GM12878 (cell line): ENCODE results near the gene RPS6KL1. TPM values are rescaled to one million over a fixed set of nuclear protein-coding genes. Genes with fewer than 3 reads are reported as not detected.

Source experiments
- ATAC-seq: fragments of 200-7000 bp; cut with Tn5 transposase; 3 replicates; pipeline ENCODE4 v1.9.1; 2020; ENCODE audit warnings: mild to moderate bottlenecking, moderate library complexity
- BruUV-seq: library from RNA; stranded (reverse); fragments of 400-500 nt; replicated peaks from 2 replicates; lab custom pipeline; 2021; lab: Mats Ljungman, UMichigan
- CTCF ChIA-PET: fragments of 300-600 bp; sonication (Branson Sonifier 250); formaldehyde crosslinking; extraction: SDS; loops from one replicate; lab custom pipeline; 2021; ENCODE audit warnings: inconsistent platforms; lab: Yijun Ruan, JAX
- POLR2A ChIA-PET: fragments of 350-600 bp; formaldehyde crosslinking; extraction: SDS; loops from one replicate; lab custom pipeline; 2021; ENCODE audit warnings: inconsistent platforms; lab: Charles Lee
- RAD21 ChIA-PET: fragments of 300-600 bp; sonication (Branson Sonifier 250); formaldehyde crosslinking; loops from one replicate; lab custom pipeline; 2023; ENCODE audit warnings: antibody characterized with exemption; ENCODE audit not compliant: unreplicated experiment; lab: Charles Lee
- SMC1A ChIA-PET: fragments of 300-600 bp; sonication (Branson Sonifier 250); formaldehyde crosslinking; loops from one replicate; lab custom pipeline; 2023; ENCODE audit not compliant: unreplicated experiment, uncharacterized antibody; lab: Charles Lee
- DNase-seq: peaks from one replicate; pipeline ENCODE4 v3.0.0-alpha.2; 2011; ENCODE audit warnings: low read depth, low spot score
- FAIRE-seq: peaks from 3 replicates; lab custom pipeline; 2011; peaks lifted over from hg19 to GRCh38; lab: Jason Lieb, UNC
- H2AFZ ChIP-seq: 2 replicates; pipeline ENCODE4 v1.6.0; 2011; ENCODE audit warnings: low read depth, low read length, control low read depth; ENCODE audit not compliant: control insufficient read depth
- H3K27ac ChIP-seq: 2 replicates; pipeline ENCODE4 v1.5.1; 2011; ENCODE audit warnings: control low read depth; ENCODE audit not compliant: control insufficient read depth, insufficient read depth
- H3K27me3 ChIP-seq, 2 experiments: replicated peaks in 1 of 2; 2 replicates each; pipeline versions ENCODE4 v1.6.0 to v1.6.1; 2011; ENCODE audit warnings: low read length in 1 of 2; ENCODE audit not compliant: control insufficient read depth in 2 of 2, insufficient read depth in 2 of 2
- H3K36me3 ChIP-seq, 2 experiments: 2 replicates each; pipeline ENCODE4 v1.5.1; 2011; ENCODE audit warnings: low read length in 1 of 2; ENCODE audit not compliant: control insufficient read depth in 2 of 2, insufficient read depth in 2 of 2
- H3K4me1 ChIP-seq: 2 replicates; pipeline ENCODE4 v1.6.1; 2011; ENCODE audit warnings: mild to moderate bottlenecking, low read length, moderate library complexity, mixed read lengths; ENCODE audit not compliant: control insufficient read depth, insufficient read depth
- H3K4me2 ChIP-seq: 2 replicates; pipeline ENCODE4 v1.6.0; 2011; ENCODE audit warnings: control low read depth; ENCODE audit not compliant: control insufficient read depth, insufficient read depth
- H3K4me3 ChIP-seq: fragments of 200-600 bp; sonication (generic); 2 replicates; pipeline ENCODE4 v1.5.1; 2016
- H3K79me2 ChIP-seq: 2 replicates; pipeline ENCODE4 v1.6.0; 2011; ENCODE audit warnings: low read length; ENCODE audit not compliant: control insufficient read depth, insufficient read depth
- H3K9ac ChIP-seq: 2 replicates; pipeline ENCODE4 v1.8.0; 2011; ENCODE audit warnings: low read length, control low read depth, mixed read lengths; ENCODE audit not compliant: control insufficient read depth, insufficient read depth
- H3K9me3 ChIP-seq: replicated peaks from 3 replicates; pipeline ENCODE4 v1.5.1; 2011; ENCODE audit warnings: mild to moderate bottlenecking, low read length; ENCODE audit not compliant: control insufficient read depth, insufficient read depth
- H4K20me1 ChIP-seq: 2 replicates; pipeline ENCODE4 v1.6.0; 2011; ENCODE audit not compliant: control insufficient read depth, insufficient read depth
- ATF3 ChIP-seq: IDR thresholded peaks from 2 replicates; pipeline ENCODE4 v1.6.1; 2011; ENCODE audit warnings: low read depth, mild to moderate bottlenecking, low read length, moderate library complexity, borderline replicate concordance; ENCODE audit errors: extremely low read depth
- ATF7 ChIP-seq: fragments of 450-650 bp; IDR thresholded peaks from 2 replicates; pipeline ENCODE4 v1.6.1; 2016; ENCODE audit warnings: low read depth, mild to moderate bottlenecking
- BMI1 ChIP-seq: fragments of 450-650 bp; IDR thresholded peaks from 2 replicates; pipeline ENCODE4 v1.6.1; 2016; ENCODE audit warnings: mild to moderate bottlenecking, moderate library complexity, borderline replicate concordance
- ETV6 ChIP-seq, 2 experiments: fragments of 450-650 bp in 1 of 2; IDR thresholded peaks in 1 of 2; conservative IDR thresholded peaks in 1 of 2; 2 replicates each; pipeline ENCODE4 v1.6.1; 2014; ENCODE audit warnings: antibody characterized with exemption in 1 of 2, borderline replicate concordance in 1 of 2, low read depth in 1 of 2, mild to moderate bottlenecking in 1 of 2, moderate library complexity in 1 of 2
- HSF1 ChIP-seq: fragments of 150-350 bp; IDR thresholded peaks from 2 replicates; pipeline ENCODE4 v1.6.1; 2014; ENCODE audit warnings: mild to moderate bottlenecking, low read depth, low read length
- KDM1A ChIP-seq: fragments of 200-600 bp; sonication (generic); IDR thresholded peaks from 2 replicates; pipeline ENCODE4 v1.6.1; 2016; ENCODE audit warnings: borderline replicate concordance
- NBN ChIP-seq: fragments of 450-650 bp; IDR thresholded peaks from 2 replicates; pipeline ENCODE4 v1.6.1; 2016
- NR2F1 ChIP-seq: fragments of 450-650 bp; conservative IDR thresholded peaks from 2 replicates; pipeline ENCODE4 v1.6.1; 2017; ENCODE audit warnings: mild to moderate bottlenecking
- PML ChIP-seq: IDR thresholded peaks from 2 replicates; pipeline ENCODE4 v1.6.1; 2012; ENCODE audit warnings: low read length, inconsistent platforms
- SIX5 ChIP-seq: IDR thresholded peaks from 2 replicates; pipeline ENCODE4 v1.6.1; 2011; ENCODE audit warnings: mild to moderate bottlenecking, low read depth, low read length, moderate library complexity; ENCODE audit not compliant: severe bottlenecking
- TCF3 ChIP-seq: IDR thresholded peaks from 2 replicates; pipeline ENCODE4 v1.6.1; 2012; ENCODE audit warnings: low read depth, mild to moderate bottlenecking, low read length, borderline replicate concordance; ENCODE audit not compliant: insufficient read depth
- ZNF24 ChIP-seq: fragments of 450-650 bp; IDR thresholded peaks from 2 replicates; pipeline ENCODE4 v1.6.1; 2017; ENCODE audit warnings: antibody characterized with exemption, mild to moderate bottlenecking
- WGBS: methylation state at CpG from one replicate; pipeline ENCODE4 v1.1.6; 2016; ENCODE audit warnings: low lambda C conversion rate; ENCODE audit not compliant: insufficient replicate concordance, insufficient coverage; ENCODE audit errors: missing lambda C conversion rate; 5-methylcytosine and 5-hydroxymethylcytosine counted together
- in situ Hi-C: fragments of 300-500 bp; cut with MboI; formaldehyde crosslinking; loops from 9 replicates; pipeline ENCODE4 v1.14.3; 2018; ENCODE audit warnings: mixed read lengths
- intact Hi-C: fragments of 100-400 bp; cut with micrococcal nuclease; formaldehyde crosslinking; loops from one replicate; pipeline ENCODE4 v1.14.2; 2022; ENCODE audit not compliant: unreplicated experiment
- polyA plus RNA-seq, 11 experiments: library from polyadenylated mRNA; depleted of rRNA in 4 of 11; unstranded in 6 of 11; stranded (reverse) in 5 of 11; fragments of >200 nt; fragmentation: Nextera tagmentation in 4 of 11; fragmentation: Illumina TruSeq in 1 of 11; extraction: Ambion mirVana in 4 of 11; extraction: Trizol in 1 of 11; gene quantifications; 1 replicate in 1 of 11; 2 replicates in 10 of 11; pipeline versions ENCODE4 v1.2.1 to v1.2.3, GENCODE V29; 2011 to 2016; ENCODE audit warnings: inconsistent platforms in 2 of 11, missing spikeins in 2 of 11, low read depth in 1 of 11
- total RNA-seq, 4 experiments: library from RNA; depleted of rRNA in 3 of 4; stranded (reverse); fragments of >200 nt in 3 of 4; fragmentation: Illumina TruSeq in 1 of 4; extraction: Trizol in 1 of 4; gene quantifications; 2 replicates each; pipeline versions ENCODE4 v1.2.1 to v1.2.3, GENCODE V29; 2013 to 2021
- TF ChIP-seq, protein P1 (sequence below): fragments of 450-650 bp; IDR thresholded peaks from 2 replicates; pipeline ENCODE4 v1.6.1; 2017; ENCODE audit warnings: mild to moderate bottlenecking, low read depth, inconsistent platforms; ENCODE audit not compliant: poor library complexity, severe bottlenecking
- TF ChIP-seq, protein P2 (sequence below): IDR thresholded peaks from 2 replicates; pipeline ENCODE4 v1.6.1; 2012; ENCODE audit warnings: improper control_type of control experiment, low read depth, low read length; ENCODE audit not compliant: insufficient replicate concordance

The RPS6KL1 gene
- total and polyA plus RNA-seq, 10 of the 15 experiments (the other 5 are each of a cell fraction or from before 2014, with no cell fraction given) = 0.04 to 4.2 (median 2.0) TPM

- ChIA-PET RAD21 (interaction anchor here (1.1 to 1.8 kb wide), 3 partner anchors 9 to 138 kb away, joined by 3 to 6 read pairs (median 4); no protein-coding TSS in a partner anchor), SMC1A (interaction anchor here (1.3 kb wide), 1 partner anchor 12 kb away, joined by 4 read pairs; no protein-coding TSS in a partner anchor), CTCF (interaction anchor here (1.3 to 3.4 kb wide), 2 partner anchors 17 to 137 kb away, joined by 3 to 18 read pairs; no protein-coding TSS in a partner anchor), POLR2A (interaction anchor here (0.9 kb wide), 1 partner anchor 111 kb away, joined by 4 read pairs; no protein-coding TSS in a partner anchor)
- in situ Hi-C loops = no loop called here
- intact Hi-C loops = no loop called here
- Histone ChIP-seq H4K20me1 (no peaks in the 10 kb centered on the region), H3K4me1 (peaks cover 4% of the 10 kb centered on the region), H3K27ac (no peak overlapping the region), H3K9ac (no peak overlapping the region), H3K4me2 (no peak overlapping the region), H3K27me3 (no peaks in the 10 kb centered on the region; a peak in 2 of 4 replicates), H2AFZ (no peak overlapping the region), H3K4me3 (no peak overlapping the region), H3K9me3 (no peaks in the 10 kb centered on the region), H3K36me3 (no peaks in the 10 kb centered on the region), H3K79me2 (no peaks in the 10 kb centered on the region)
- WGBS = 59% methylated on average over 9 of the region's 9 CpGs
- BruUV-seq = no TSS peak
- no peak for DNase-seq
- FAIRE-seq = no peak
- no peak for ATAC-seq
- TF ChIP-seq SIX5 = no peak
- no peak for TF ChIP-seq NR2F1
- TF ChIP-seq ETV6 (conservative IDR thresholded peaks at IDR 0.05 in 1 of 2, IDR thresholded peaks at IDR 0.05 in 1 of 2; ENCODE audit: borderline replicate concordance in 1 of 2, low read depth in 1 of 2) = no peak
- no peak for TF ChIP-seq TCF3
- TF ChIP-seq KDM1A = no peak
- TF ChIP-seq, protein P1, sequence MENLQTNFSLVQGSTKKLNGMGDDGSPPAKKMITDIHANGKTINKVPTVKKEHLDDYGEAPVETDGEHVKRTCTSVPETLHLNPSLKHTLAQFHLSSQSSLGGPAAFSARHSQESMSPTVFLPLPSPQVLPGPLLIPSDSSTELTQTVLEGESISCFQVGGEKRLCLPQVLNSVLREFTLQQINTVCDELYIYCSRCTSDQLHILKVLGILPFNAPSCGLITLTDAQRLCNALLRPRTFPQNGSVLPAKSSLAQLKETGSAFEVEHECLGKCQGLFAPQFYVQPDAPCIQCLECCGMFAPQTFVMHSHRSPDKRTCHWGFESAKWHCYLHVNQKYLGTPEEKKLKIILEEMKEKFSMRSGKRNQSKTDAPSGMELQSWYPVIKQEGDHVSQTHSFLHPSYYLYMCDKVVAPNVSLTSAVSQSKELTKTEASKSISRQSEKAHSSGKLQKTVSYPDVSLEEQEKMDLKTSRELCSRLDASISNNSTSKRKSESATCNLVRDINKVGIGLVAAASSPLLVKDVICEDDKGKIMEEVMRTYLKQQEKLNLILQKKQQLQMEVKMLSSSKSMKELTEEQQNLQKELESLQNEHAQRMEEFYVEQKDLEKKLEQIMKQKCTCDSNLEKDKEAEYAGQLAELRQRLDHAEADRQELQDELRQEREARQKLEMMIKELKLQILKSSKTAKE = no peak
- TF ChIP-seq PML = no peak
- TF ChIP-seq HSF1 = no peak
- TF ChIP-seq BMI1 = no peak
- TF ChIP-seq ATF3 = no peak
- TF ChIP-seq, protein P2, sequence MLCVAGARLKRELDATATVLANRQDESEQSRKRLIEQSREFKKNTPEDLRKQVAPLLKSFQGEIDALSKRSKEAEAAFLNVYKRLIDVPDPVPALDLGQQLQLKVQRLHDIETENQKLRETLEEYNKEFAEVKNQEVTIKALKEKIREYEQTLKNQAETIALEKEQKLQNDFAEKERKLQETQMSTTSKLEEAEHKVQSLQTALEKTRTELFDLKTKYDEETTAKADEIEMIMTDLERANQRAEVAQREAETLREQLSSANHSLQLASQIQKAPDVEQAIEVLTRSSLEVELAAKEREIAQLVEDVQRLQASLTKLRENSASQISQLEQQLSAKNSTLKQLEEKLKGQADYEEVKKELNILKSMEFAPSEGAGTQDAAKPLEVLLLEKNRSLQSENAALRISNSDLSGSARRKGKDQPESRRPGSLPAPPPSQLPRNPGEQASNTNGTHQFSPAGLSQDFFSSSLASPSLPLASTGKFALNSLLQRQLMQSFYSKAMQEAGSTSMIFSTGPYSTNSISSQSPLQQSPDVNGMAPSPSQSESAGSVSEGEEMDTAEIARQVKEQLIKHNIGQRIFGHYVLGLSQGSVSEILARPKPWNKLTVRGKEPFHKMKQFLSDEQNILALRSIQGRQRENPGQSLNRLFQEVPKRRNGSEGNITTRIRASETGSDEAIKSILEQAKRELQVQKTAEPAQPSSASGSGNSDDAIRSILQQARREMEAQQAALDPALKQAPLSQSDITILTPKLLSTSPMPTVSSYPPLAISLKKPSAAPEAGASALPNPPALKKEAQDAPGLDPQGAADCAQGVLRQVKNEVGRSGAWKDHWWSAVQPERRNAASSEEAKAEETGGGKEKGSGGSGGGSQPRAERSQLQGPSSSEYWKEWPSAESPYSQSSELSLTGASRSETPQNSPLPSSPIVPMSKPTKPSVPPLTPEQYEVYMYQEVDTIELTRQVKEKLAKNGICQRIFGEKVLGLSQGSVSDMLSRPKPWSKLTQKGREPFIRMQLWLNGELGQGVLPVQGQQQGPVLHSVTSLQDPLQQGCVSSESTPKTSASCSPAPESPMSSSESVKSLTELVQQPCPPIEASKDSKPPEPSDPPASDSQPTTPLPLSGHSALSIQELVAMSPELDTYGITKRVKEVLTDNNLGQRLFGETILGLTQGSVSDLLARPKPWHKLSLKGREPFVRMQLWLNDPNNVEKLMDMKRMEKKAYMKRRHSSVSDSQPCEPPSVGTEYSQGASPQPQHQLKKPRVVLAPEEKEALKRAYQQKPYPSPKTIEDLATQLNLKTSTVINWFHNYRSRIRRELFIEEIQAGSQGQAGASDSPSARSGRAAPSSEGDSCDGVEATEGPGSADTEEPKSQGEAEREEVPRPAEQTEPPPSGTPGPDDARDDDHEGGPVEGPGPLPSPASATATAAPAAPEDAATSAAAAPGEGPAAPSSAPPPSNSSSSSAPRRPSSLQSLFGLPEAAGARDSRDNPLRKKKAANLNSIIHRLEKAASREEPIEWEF = no peak
- no peak for TF ChIP-seq ATF7
- no peak for TF ChIP-seq ZNF24
- TF ChIP-seq NBN = no peak
Measured at GRCh38 chr14:74950795-74951442, 27.9 kb upstream of the RPS6KL1 start.
